Liver (tissue), 9 donors: ENCODE measurements around the gene RAB34. TPM values are rescaled to one million over a fixed set of nuclear protein-coding genes. Genes with fewer than 3 reads are reported as not detected.

Experiments used
- DNase-seq: peaks from one replicate; pipeline ENCODE4 v3.0.0-alpha.2; 2017; ENCODE audit warnings: low spot score
- H3K27ac ChIP-seq, 2 donors: one replicate each; pipeline ENCODE4 v1.7.0; 2013; ENCODE audit warnings: inconsistent platforms in 2 of 2, low read length in 2 of 2, control low read depth in 1 of 2, low read depth in 1 of 2, mild to moderate bottlenecking in 1 of 2
- H3K27me3 ChIP-seq, 4 donors: one replicate each; pipeline versions ENCODE4 v1.6.1 to v1.7.0; 2013; ENCODE audit warnings: low read length in 3 of 4, inconsistent platforms in 1 of 4, mild to moderate bottlenecking in 1 of 4, moderate library complexity in 1 of 4; ENCODE audit not compliant: control insufficient read depth in 4 of 4, insufficient read depth in 4 of 4
- H3K36me3 ChIP-seq, 4 donors: one replicate each; pipeline versions ENCODE4 v1.6.1 to v1.7.0; 2013; ENCODE audit warnings: low read length in 3 of 4, mild to moderate bottlenecking in 3 of 4, low read depth in 1 of 4, moderate library complexity in 1 of 4; ENCODE audit not compliant: control insufficient read depth in 4 of 4, insufficient read depth in 3 of 4
- H3K4me1 ChIP-seq, 4 donors: one replicate each; pipeline versions ENCODE4 v1.6.1 to v1.7.0; 2013; ENCODE audit warnings: low read length in 3 of 4, mild to moderate bottlenecking in 3 of 4, moderate library complexity in 1 of 4; ENCODE audit not compliant: control insufficient read depth in 4 of 4, insufficient read depth in 4 of 4
- H3K4me3 ChIP-seq, 3 donors: one replicate each; pipeline versions ENCODE4 v1.6.1 to v1.7.0; 2013; ENCODE audit warnings: low read length in 3 of 3, control low read depth in 1 of 3, low read depth in 1 of 3, mild to moderate bottlenecking in 1 of 3
- H3K9ac ChIP-seq, 2 donors: one replicate each; pipeline ENCODE4 v1.7.0; 2013; ENCODE audit warnings: low read length in 2 of 2, mild to moderate bottlenecking in 2 of 2, moderate library complexity in 2 of 2, control low read depth in 1 of 2, low read depth in 1 of 2
- H3K9me3 ChIP-seq, 4 donors: one replicate each; pipeline versions ENCODE4 v1.6.1 to v1.7.0; 2013; ENCODE audit warnings: low read length in 3 of 4; ENCODE audit not compliant: control insufficient read depth in 4 of 4
- EGR1 ChIP-seq, 2 donors: IDR thresholded peaks; 2 replicates each; pipeline ENCODE4 v1.6.1; 2016 to 2018; ENCODE audit warnings: antibody characterized with exemption in 2 of 2, low read depth in 2 of 2
- FOXA2 ChIP-seq: IDR thresholded peaks from 2 replicates; pipeline ENCODE4 v1.6.1; 2016; ENCODE audit warnings: antibody characterized with exemption
- HNF4A ChIP-seq, 2 donors: conservative IDR thresholded peaks; 2 replicates each; pipeline ENCODE4 v1.6.1; 2016; ENCODE audit warnings: antibody characterized with exemption in 2 of 2, mild to moderate bottlenecking in 2 of 2
- HNF4G ChIP-seq: IDR thresholded peaks from 2 replicates; pipeline ENCODE4 v1.6.1; 2016; ENCODE audit warnings: antibody characterized with exemption
- JUND ChIP-seq, 2 donors: IDR thresholded peaks; 2 replicates each; pipeline ENCODE4 v1.6.1; 2016; ENCODE audit warnings: antibody characterized with exemption in 2 of 2
- NR2F2 ChIP-seq: IDR thresholded peaks from 2 replicates; pipeline ENCODE4 v1.6.1; 2016; ENCODE audit warnings: antibody characterized with exemption
- RAD21 ChIP-seq, 2 donors: IDR thresholded peaks; 2 replicates each; pipeline ENCODE4 v1.6.1; 2016; ENCODE audit warnings: antibody characterized with exemption in 2 of 2, mild to moderate bottlenecking in 2 of 2
- RXRA ChIP-seq, 2 donors: IDR thresholded peaks; 2 replicates each; pipeline ENCODE4 v1.6.1; 2017 to 2018; ENCODE audit warnings: antibody characterized with exemption in 2 of 2, mild to moderate bottlenecking in 1 of 2
- SP1 ChIP-seq: IDR thresholded peaks from 2 replicates; pipeline ENCODE4 v1.6.1; 2018; ENCODE audit warnings: antibody characterized with exemption, mild to moderate bottlenecking
- TAF1 ChIP-seq: conservative IDR thresholded peaks from 2 replicates; pipeline ENCODE4 v1.6.1; 2016; ENCODE audit warnings: antibody characterized with exemption, mild to moderate bottlenecking
- WGBS: extraction: QIAGEN DNeasy Blood & Tissue Kit; methylation state at CpG from one replicate; pipeline ENCODE4 v1.1.7; 2013; 5-methylcytosine and 5-hydroxymethylcytosine counted together
- polyA plus RNA-seq, 2 donors: library from polyadenylated mRNA; stranded (reverse) in 1 of 2; unstranded in 1 of 2; fragments of 200-250 nt in 1 of 2; fragments of >200 nt in 1 of 2; fragmentation: Nextera tagmentation in 1 of 2; extraction: Ambion mirVana in 1 of 2; gene quantifications; one replicate each; pipeline versions ENCODE4 v1.2.1 to v1.2.3, GENCODE V29; 2013 to 2015
- total RNA-seq, 2 donors: library from RNA; depleted of rRNA; stranded (reverse); fragments of >200 nt; gene quantifications; one replicate each; pipeline ENCODE4 v1.2.3, GENCODE V29; 2014
- TF ChIP-seq, protein P1 (sequence below): IDR thresholded peaks from 2 replicates; pipeline ENCODE4 v1.6.1; 2016; ENCODE audit warnings: antibody characterized with exemption, mild to moderate bottlenecking
- TF ChIP-seq, protein P2 (sequence below): IDR thresholded peaks from 2 replicates; pipeline ENCODE4 v1.6.1; 2016; ENCODE audit warnings: antibody characterized with exemption
- TF ChIP-seq, protein P3 (sequence below): IDR thresholded peaks from 2 replicates; pipeline ENCODE4 v1.6.1; 2016; ENCODE audit warnings: antibody characterized with exemption
- TF ChIP-seq, protein P4 (sequence below): fragments of 150-350 bp; IDR thresholded peaks from 2 replicates; pipeline ENCODE4 v1.5.1; 2017; ENCODE audit warnings: improper control_type of control experiment, low read depth, low read length; ENCODE audit not compliant: missing input control
- TF ChIP-seq, protein P5 (sequence below): IDR thresholded peaks from 2 replicates; pipeline ENCODE4 v1.6.1; 2016; ENCODE audit warnings: antibody characterized with exemption
- donor health status: healthy.
- donor health status: healthy.
- donor health status: healthy.
- donor health status: healthy.
- donor health status: healthy.

Gene RAB34
- total and polyA plus RNA-seq, 4 donors = 4.5 to 14.3 (median 7.6) TPM

DNA sequence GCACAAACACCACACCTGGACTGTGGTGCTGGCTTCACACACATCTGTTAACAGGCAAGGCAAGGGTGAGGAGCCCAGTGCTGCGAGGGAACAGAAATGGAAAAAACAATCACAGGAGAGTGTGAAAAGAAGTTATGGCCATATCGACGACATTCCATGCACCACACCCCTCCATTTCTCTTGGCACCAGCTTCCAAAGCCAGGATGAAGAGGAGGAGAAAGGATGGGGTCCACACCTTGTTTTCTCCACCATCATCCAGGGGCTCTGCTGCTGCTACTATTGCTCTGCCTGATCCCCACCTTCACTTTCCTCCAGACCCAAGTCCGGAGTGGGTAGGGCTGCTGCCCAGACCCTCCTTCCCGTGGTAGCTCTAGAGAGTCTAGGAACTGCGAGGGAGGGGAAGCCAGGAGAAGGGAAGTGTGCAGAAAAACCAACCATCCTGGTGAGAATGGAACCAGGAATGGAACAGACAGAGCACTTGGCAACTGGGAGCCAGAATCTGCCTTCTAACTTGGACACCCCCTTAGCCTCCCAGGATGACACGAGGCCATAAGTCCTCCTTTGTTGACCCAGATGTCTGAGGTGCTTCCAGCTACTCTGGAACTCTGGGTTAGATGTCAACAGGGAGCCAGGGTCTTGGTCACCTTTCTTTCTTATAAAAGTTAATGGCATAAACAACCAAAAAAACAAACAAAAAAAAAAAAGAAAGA lies 4.8 kb downstream of the RAB34 start (continued):
- TF ChIP-seq, protein P1, sequence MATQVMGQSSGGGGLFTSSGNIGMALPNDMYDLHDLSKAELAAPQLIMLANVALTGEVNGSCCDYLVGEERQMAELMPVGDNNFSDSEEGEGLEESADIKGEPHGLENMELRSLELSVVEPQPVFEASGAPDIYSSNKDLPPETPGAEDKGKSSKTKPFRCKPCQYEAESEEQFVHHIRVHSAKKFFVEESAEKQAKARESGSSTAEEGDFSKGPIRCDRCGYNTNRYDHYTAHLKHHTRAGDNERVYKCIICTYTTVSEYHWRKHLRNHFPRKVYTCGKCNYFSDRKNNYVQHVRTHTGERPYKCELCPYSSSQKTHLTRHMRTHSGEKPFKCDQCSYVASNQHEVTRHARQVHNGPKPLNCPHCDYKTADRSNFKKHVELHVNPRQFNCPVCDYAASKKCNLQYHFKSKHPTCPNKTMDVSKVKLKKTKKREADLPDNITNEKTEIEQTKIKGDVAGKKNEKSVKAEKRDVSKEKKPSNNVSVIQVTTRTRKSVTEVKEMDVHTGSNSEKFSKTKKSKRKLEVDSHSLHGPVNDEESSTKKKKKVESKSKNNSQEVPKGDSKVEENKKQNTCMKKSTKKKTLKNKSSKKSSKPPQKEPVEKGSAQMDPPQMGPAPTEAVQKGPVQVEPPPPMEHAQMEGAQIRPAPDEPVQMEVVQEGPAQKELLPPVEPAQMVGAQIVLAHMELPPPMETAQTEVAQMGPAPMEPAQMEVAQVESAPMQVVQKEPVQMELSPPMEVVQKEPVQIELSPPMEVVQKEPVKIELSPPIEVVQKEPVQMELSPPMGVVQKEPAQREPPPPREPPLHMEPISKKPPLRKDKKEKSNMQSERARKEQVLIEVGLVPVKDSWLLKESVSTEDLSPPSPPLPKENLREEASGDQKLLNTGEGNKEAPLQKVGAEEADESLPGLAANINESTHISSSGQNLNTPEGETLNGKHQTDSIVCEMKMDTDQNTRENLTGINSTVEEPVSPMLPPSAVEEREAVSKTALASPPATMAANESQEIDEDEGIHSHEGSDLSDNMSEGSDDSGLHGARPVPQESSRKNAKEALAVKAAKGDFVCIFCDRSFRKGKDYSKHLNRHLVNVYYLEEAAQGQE = no peak
- TF ChIP-seq TAF1 = no peak
- no peak for TF ChIP-seq HNF4A (conservative IDR thresholded peaks at IDR 0.05)
- no peak for TF ChIP-seq RAD21 (IDR thresholded peaks at IDR 0.05)
- no peak for TF ChIP-seq JUND (IDR thresholded peaks at IDR 0.05)
- TF ChIP-seq, protein P2, sequence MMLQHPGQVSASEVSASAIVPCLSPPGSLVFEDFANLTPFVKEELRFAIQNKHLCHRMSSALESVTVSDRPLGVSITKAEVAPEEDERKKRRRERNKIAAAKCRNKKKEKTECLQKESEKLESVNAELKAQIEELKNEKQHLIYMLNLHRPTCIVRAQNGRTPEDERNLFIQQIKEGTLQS = no peak

DNA sequence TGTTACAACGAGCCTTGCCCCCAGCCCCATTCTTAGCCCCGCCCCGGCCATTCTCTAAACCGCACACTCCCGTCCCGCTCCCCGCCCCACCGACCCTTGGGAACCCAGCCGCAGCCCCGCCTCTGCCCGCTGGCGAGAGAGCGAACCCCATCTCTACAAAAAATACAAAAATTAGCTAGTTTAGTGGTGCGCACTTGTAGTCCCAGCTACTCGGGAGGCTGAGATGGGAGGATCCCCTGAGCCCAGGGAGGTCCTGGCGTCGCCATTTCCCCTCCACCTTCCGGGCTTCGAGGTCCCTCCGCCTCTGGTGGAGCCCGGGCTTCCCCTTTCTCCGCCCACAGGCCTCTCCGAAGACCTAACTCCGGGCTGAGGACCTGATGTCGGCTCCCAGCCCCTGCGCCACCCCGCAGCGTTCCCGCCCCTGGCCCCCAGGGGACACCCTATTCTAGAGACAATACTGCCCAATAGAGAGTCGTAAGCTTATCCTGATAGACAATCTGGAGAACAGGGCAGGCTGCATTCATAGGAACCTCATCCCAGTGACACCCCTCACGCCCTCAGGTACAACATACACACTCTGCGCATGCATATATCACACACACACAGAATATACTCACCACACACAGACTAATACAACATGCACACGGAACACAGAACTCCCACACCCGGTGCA lies 5.5 kb downstream of the RAB34 start:
- Histone ChIP-seq H3K9me3 (no peaks in the 10 kb centered on the region), H3K36me3 (no peaks in the 10 kb centered on the region), H3K27ac (peak overlapping the region in 1 of 2 donors; percentile 73), H3K27me3 (no peaks in the 10 kb centered on the region), H3K4me1 (peaks cover 2 to 11% (median 6%) of the 10 kb centered on the region in 4 donors), H3K4me3 (peak overlapping the region in 1 of 3 donors; percentile 60), H3K9ac (no peak overlapping the region)
- TF ChIP-seq SP1 (no peak), EGR1 (IDR thresholded peaks at IDR 0.05; ENCODE audit: low read depth in 2 of 2) (no peak), JUND (IDR thresholded peaks at IDR 0.05) (no peak), HNF4G (no peak), NR2F2 (no peak), HNF4A (conservative IDR thresholded peaks at IDR 0.05) (no peak), FOXA2 (no peak), RAD21 (IDR thresholded peaks at IDR 0.05) (no peak), TAF1 (no peak), RXRA (IDR thresholded peaks at IDR 0.05) (no peak)
- TF ChIP-seq, protein P2 = no peak
- TF ChIP-seq, protein P3, sequence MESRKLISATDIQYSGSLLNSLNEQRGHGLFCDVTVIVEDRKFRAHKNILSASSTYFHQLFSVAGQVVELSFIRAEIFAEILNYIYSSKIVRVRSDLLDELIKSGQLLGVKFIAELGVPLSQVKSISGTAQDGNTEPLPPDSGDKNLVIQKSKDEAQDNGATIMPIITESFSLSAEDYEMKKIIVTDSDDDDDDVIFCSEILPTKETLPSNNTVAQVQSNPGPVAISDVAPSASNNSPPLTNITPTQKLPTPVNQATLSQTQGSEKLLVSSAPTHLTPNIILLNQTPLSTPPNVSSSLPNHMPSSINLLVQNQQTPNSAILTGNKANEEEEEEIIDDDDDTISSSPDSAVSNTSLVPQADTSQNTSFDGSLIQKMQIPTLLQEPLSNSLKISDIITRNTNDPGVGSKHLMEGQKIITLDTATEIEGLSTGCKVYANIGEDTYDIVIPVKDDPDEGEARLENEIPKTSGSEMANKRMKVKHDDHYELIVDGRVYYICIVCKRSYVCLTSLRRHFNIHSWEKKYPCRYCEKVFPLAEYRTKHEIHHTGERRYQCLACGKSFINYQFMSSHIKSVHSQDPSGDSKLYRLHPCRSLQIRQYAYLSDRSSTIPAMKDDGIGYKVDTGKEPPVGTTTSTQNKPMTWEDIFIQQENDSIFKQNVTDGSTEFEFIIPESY = no peak
- TF ChIP-seq, protein P4, sequence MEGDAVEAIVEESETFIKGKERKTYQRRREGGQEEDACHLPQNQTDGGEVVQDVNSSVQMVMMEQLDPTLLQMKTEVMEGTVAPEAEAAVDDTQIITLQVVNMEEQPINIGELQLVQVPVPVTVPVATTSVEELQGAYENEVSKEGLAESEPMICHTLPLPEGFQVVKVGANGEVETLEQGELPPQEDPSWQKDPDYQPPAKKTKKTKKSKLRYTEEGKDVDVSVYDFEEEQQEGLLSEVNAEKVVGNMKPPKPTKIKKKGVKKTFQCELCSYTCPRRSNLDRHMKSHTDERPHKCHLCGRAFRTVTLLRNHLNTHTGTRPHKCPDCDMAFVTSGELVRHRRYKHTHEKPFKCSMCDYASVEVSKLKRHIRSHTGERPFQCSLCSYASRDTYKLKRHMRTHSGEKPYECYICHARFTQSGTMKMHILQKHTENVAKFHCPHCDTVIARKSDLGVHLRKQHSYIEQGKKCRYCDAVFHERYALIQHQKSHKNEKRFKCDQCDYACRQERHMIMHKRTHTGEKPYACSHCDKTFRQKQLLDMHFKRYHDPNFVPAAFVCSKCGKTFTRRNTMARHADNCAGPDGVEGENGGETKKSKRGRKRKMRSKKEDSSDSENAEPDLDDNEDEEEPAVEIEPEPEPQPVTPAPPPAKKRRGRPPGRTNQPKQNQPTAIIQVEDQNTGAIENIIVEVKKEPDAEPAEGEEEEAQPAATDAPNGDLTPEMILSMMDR = no peak
- TF ChIP-seq, protein P5, sequence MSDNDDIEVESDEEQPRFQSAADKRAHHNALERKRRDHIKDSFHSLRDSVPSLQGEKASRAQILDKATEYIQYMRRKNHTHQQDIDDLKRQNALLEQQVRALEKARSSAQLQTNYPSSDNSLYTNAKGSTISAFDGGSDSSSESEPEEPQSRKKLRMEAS = no peak
- DNase-seq = peak; percentile 46
- 53% methylated on average over 34 of the region's 34 CpGs for WGBS
